CD14-positive monocyte (primary cell): Measurements from ENCODE around the gene MPC1. TPM values are rescaled to one million over a fixed set of nuclear protein-coding genes. Genes with fewer than 3 reads are reported as not detected.

ENCODE experiments used
- DNase-seq, 3 donors: peaks; one replicate each; pipeline ENCODE4 v3.0.0-alpha.2; 2011 to 2022
- H2AFZ ChIP-seq: 2 replicates; pipeline ENCODE4 v1.6.0; 2012; ENCODE audit warnings: mild to moderate bottlenecking, low read depth, low read length, inconsistent platforms; ENCODE audit not compliant: insufficient read depth, poor library complexity, severe bottlenecking
- H3K27ac ChIP-seq, 2 donors: 1 replicate in 1 of 2; 2 replicates in 1 of 2; pipeline ENCODE4 v1.5.1; 2012 to 2013; ENCODE audit warnings: low read length in 2 of 2, control low read depth in 1 of 2, inconsistent platforms in 1 of 2, low read depth in 1 of 2, mild to moderate bottlenecking in 1 of 2
- H3K27me3 ChIP-seq, 2 donors: one replicate each; pipeline versions ENCODE4 v1.6.0 to v1.6.1; 2011 to 2013; ENCODE audit warnings: low read length in 2 of 2; ENCODE audit not compliant: control insufficient read depth in 2 of 2, insufficient read depth in 2 of 2
- H3K36me3 ChIP-seq, 2 donors: replicated peaks in 1 of 2; 1 replicate in 1 of 2; 2 replicates in 1 of 2; pipeline versions ENCODE4 v1.5.1 to v1.6.1; 2012 to 2013; ENCODE audit warnings: low read length in 2 of 2, control low read depth in 1 of 2, inconsistent platforms in 1 of 2, mild to moderate bottlenecking in 1 of 2; ENCODE audit not compliant: insufficient read depth in 2 of 2, control insufficient read depth in 1 of 2
- H3K4me1 ChIP-seq, 2 donors: 1 replicate in 1 of 2; 2 replicates in 1 of 2; pipeline versions ENCODE4 v1.5.1 to v1.6.1; 2012 to 2013; ENCODE audit warnings: low read length in 2 of 2, control low read depth in 1 of 2, inconsistent platforms in 1 of 2, mild to moderate bottlenecking in 1 of 2, moderate library complexity in 1 of 2; ENCODE audit not compliant: insufficient read depth in 2 of 2, control insufficient read depth in 1 of 2
- H3K4me2 ChIP-seq: replicated peaks from 2 replicates; pipeline ENCODE3; 2012; ENCODE audit warnings: low read length, moderate library complexity, mild to moderate bottlenecking; ENCODE audit not compliant: poor library complexity, severe bottlenecking; ENCODE audit errors: extremely low read depth
- H3K4me3 ChIP-seq, 3 experiments: fragments of 200-600 bp in 1 of 3; sonication (generic) in 1 of 3; replicated peaks in 1 of 3; 1 replicate in 2 of 3; 2 replicates in 1 of 3; pipeline ENCODE4 v1.5.1; 2011 to 2013; ENCODE audit warnings: low read length in 3 of 3, mild to moderate bottlenecking in 3 of 3, control low read depth in 2 of 3, low read depth in 2 of 3, inconsistent platforms in 1 of 3, moderate library complexity in 1 of 3
- H3K79me2 ChIP-seq: 2 replicates; pipeline ENCODE4 v1.6.0; 2012; ENCODE audit warnings: mild to moderate bottlenecking, control low read depth, inconsistent platforms, low read length, moderate library complexity; ENCODE audit not compliant: insufficient read depth
- H3K9ac ChIP-seq: 2 replicates; pipeline ENCODE4 v1.6.0; 2017; ENCODE audit warnings: low read length, mild to moderate bottlenecking; ENCODE audit not compliant: insufficient read depth, poor library complexity, severe bottlenecking
- H3K9me3 ChIP-seq, 2 donors: replicated peaks in 1 of 2; 1 replicate in 1 of 2; 2 replicates in 1 of 2; pipeline versions ENCODE4 v1.5.1 to v1.6.1; 2012 to 2013; ENCODE audit warnings: low read length in 2 of 2, control low read depth in 1 of 2; ENCODE audit not compliant: control insufficient read depth in 1 of 2, insufficient read depth in 1 of 2
- H4K20me1 ChIP-seq: 2 replicates; pipeline ENCODE4 v1.6.0; 2012; ENCODE audit warnings: mild to moderate bottlenecking, low read length, control low read depth, moderate library complexity; ENCODE audit not compliant: insufficient read depth
- H3K27ac Mint-ChIP-seq, 7 donors: one replicate each; pipeline ENCODE4 v1.8.0; 2020; ENCODE audit warnings: mild to moderate bottlenecking in 7 of 7, mixed read lengths in 7 of 7, moderate library complexity in 6 of 7, inconsistent platforms in 2 of 7
- H3K27me3 Mint-ChIP-seq, 3 donors: one replicate each; pipeline ENCODE4 v1.8.0; 2021 to 2022; ENCODE audit warnings: low read depth in 3 of 3, mild to moderate bottlenecking in 3 of 3, mixed read lengths in 3 of 3, moderate library complexity in 3 of 3, inconsistent platforms in 1 of 3
- H3K36me3 Mint-ChIP-seq, 2 donors: one replicate each; pipeline ENCODE4 v1.8.0; 2020; ENCODE audit warnings: mixed read lengths in 2 of 2, inconsistent platforms in 1 of 2, mild to moderate bottlenecking in 1 of 2
- H3K4me1 Mint-ChIP-seq: one replicate; pipeline ENCODE4 v1.8.0; 2020; ENCODE audit warnings: mild to moderate bottlenecking, mixed read lengths
- H3K4me3 Mint-ChIP-seq, 2 donors: one replicate each; pipeline ENCODE4 v1.8.0; 2020; ENCODE audit warnings: mild to moderate bottlenecking in 2 of 2, mixed read lengths in 2 of 2, moderate library complexity in 1 of 2
- H3K9me3 Mint-ChIP-seq, 7 donors: one replicate each; pipeline ENCODE4 v1.8.0; 2020 to 2022; ENCODE audit warnings: mixed read lengths in 7 of 7, mild to moderate bottlenecking in 6 of 7, moderate library complexity in 6 of 7, inconsistent platforms in 2 of 7
- WGBS: methylation state at CpG from one replicate; pipeline ENCODE4 v1.1.5; 2013; ENCODE audit warnings: missing lambda C conversion rate; ENCODE audit not compliant: insufficient coverage; 5-methylcytosine and 5-hydroxymethylcytosine counted together
- intact Hi-C, 2 donors: fragments of 100-400 bp; cut with micrococcal nuclease; formaldehyde crosslinking; loops; one replicate each; pipeline versions ENCODE4 v1.15.0 to v1.15.1; 2023
- polyA plus RNA-seq, 3 donors: library from polyadenylated mRNA; depleted of rRNA in 1 of 3; unstranded in 2 of 3; stranded (reverse) in 1 of 3; fragments of 300-500 nt in 2 of 3; fragments of >200 nt in 1 of 3; fragmentation: Illumina TruSeq in 2 of 3; gene quantifications; 1 replicate in 2 of 3; 2 replicates in 1 of 3; pipeline ENCODE4 v1.2.3, GENCODE V29; 2012 to 2021
- TF ChIP-seq, protein P1 (sequence below): fragments of 200-600 bp; IDR thresholded peaks from one replicate; pipeline ENCODE4 v1.8.0; 2022; ENCODE audit warnings: antibody characterized with exemption, mild to moderate bottlenecking

Gene MPC1
- polyA plus RNA-seq, 3 donors: 52.4 to 122 (median 104) TPM

DNA sequence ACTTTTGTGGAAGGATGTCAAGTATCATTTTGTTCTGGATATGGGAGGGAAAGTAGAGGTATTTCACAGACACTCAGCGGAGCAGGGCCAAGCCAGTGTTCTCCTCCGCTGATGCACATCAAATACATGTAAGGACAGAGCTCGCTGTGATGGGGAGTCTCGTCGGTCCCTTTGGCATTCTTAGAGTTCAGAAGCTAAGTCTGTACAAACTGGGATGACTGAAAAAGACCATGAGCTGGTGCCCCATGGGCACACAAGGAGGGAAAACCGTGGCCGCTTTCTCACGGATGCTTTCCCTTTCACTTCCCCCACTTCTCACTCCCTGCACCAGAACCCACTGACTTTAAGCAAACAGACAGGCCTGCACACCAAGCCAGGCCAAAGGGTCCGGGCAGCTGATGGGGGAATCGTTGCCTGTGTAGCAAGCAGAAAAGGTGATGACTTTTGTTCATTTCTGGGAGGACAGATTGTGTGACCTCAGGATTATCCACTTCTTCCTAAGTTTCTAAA is 27.7 kb upstream of the MPC1 start:
- intact Hi-C loops: no loop called here
- Histone ChIP-seq H3K36me3 (no peaks in the 10 kb centered on the region), H3K79me2 (no peaks in the 10 kb centered on the region), H3K4me2 (no peak overlapping the region), H3K27me3 (no peaks in the 10 kb centered on the region), H3K4me1 (no peaks in the 10 kb centered on the region), H4K20me1 (no peaks in the 10 kb centered on the region), H3K4me3 (no peak overlapping the region), H3K9ac (no peak overlapping the region), H2AFZ (no peak overlapping the region), H3K27ac (no peak overlapping the region), H3K9me3 (no peaks in the 10 kb centered on the region)
- Mint-ChIP-seq H3K4me3 (peak overlapping the region in 1 of 2 donors; percentile 25), H3K27ac (no peak overlapping the region), H3K27me3 (peaks cover 0 to 5% (median 0%) of the 10 kb centered on the region in 3 donors), H3K4me1 (peaks cover 6% of the 10 kb centered on the region), H3K9me3 (no peaks in the 10 kb centered on the region), H3K36me3 (peaks cover 0 to 3% of the 10 kb centered on the region in 2 donors)
- WGBS: 100% methylated on average over 3 of the region's 10 CpGs
- TF ChIP-seq, protein P1, sequence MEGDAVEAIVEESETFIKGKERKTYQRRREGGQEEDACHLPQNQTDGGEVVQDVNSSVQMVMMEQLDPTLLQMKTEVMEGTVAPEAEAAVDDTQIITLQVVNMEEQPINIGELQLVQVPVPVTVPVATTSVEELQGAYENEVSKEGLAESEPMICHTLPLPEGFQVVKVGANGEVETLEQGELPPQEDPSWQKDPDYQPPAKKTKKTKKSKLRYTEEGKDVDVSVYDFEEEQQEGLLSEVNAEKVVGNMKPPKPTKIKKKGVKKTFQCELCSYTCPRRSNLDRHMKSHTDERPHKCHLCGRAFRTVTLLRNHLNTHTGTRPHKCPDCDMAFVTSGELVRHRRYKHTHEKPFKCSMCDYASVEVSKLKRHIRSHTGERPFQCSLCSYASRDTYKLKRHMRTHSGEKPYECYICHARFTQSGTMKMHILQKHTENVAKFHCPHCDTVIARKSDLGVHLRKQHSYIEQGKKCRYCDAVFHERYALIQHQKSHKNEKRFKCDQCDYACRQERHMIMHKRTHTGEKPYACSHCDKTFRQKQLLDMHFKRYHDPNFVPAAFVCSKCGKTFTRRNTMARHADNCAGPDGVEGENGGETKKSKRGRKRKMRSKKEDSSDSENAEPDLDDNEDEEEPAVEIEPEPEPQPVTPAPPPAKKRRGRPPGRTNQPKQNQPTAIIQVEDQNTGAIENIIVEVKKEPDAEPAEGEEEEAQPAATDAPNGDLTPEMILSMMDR: no peak
- no peak for DNase-seq

DNA sequence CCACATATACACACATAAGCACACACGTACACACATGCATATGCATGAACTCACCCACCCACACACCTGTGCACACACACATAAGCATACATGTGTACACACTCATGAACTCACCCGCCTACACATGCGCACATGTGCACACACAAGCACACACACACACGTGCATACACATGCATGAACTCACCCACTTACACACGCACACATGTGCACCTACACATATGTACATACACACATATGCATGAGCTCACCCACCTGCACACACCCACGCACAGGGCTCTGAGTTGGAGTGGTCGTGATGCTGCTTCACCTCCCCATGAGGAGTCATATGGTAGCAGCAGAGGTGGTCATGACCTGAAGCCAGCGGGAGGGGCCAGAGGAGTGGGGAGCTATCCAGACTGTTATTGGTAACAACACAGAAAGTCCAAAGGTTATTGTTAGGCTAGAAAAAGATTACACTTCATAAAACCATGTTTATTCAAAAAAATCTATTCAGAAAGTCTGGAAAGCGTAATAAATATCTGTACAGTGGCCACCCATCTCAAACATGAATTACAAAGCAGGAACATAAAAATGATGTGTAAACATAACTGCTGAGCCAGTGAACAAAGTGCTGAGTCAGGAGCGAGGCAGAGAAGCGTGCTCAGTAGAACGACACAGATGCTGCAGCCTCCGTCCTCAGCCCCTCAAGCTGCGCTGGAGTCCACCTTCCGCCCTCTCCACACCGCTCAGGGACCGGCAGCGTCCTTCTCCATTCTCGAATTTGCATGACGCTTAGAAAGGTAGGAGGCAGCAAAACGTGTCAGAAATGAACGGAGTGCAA is 26.4 kb upstream of the MPC1 start:
- no peak for DNase-seq
- Histone ChIP-seq H3K27me3 (no peaks in the 10 kb centered on the region), H3K36me3 (no peaks in the 10 kb centered on the region), H4K20me1 (no peaks in the 10 kb centered on the region), H3K4me3 (no peak overlapping the region), H3K9ac (no peak overlapping the region), H3K4me1 (no peaks in the 10 kb centered on the region), H3K4me2 (no peak overlapping the region), H3K79me2 (no peaks in the 10 kb centered on the region), H3K27ac (no peak overlapping the region), H2AFZ (no peak overlapping the region), H3K9me3 (no peaks in the 10 kb centered on the region)
- H3K9me3 Mint-ChIP-seq: no peaks in the 10 kb centered on the region
- H3K27ac Mint-ChIP-seq: peak overlapping the region in 1 of 7 donors; percentile 16
- TF ChIP-seq, protein P1: no peak
- peak overlapping the region in 1 of 2 donors; percentile 35 for H3K4me3 Mint-ChIP-seq
- intact Hi-C loops: no loop called here
- 63% methylated on average over 18 of the region's 22 CpGs for WGBS
- H3K36me3 Mint-ChIP-seq: peaks cover 0 to 3% of the 10 kb centered on the region in 2 donors
- peaks cover 0 to 5% (median 2%) of the 10 kb centered on the region in 3 donors for H3K27me3 Mint-ChIP-seq
- H3K4me1 Mint-ChIP-seq: peaks cover 6% of the 10 kb centered on the region
